ENCODE data around the gene CRYBG3. TPM values are rescaled to one million over a fixed set of nuclear protein-coding genes. Genes with fewer than 3 reads are reported as not detected.

The CRYBG3 gene
- total RNA-seq, 3 donors from 2014 or later, result 13.6 to 71.6 (median 14.5) TPM

GRCh38 chr3:97991293-97991682 lies 169.5 kb downstream of the CRYBG3 start:
- Histone ChIP-seq H3K9me3 (no peaks in the 10 kb centered on the region), H3K36me3 (ENCODE audit: low read depth) (no peaks in the 10 kb centered on the region), H3K4me3 (no peak overlapping the region), H3K4me1 (ENCODE audit: low read depth) (no peaks in the 10 kb centered on the region)
- DNase-seq (no peak), ATAC-seq (peak; percentile 41)
- TF ChIP-seq CTCF (IDR thresholded peaks at IDR 0.05), result no peak
- intact Hi-C loops (cut with DNase I, micrococcal nuclease), result no loop called here

- intact Hi-C loops (cut with DNase I, micrococcal nuclease), result no loop called here
- H3K9me3 ChIP-seq, result no peaks in the 10 kb centered on the region
- no peaks in the 10 kb centered on the region for H3K4me1 ChIP-seq (ENCODE audit: low read depth)
- DNase-seq (no peak), ATAC-seq (no peak)
- TF ChIP-seq CTCF (IDR thresholded peaks at IDR 0.05), result no peak
- no peak overlapping the region for H3K4me3 ChIP-seq
- no peaks in the 10 kb centered on the region for H3K36me3 ChIP-seq (ENCODE audit: low read depth)
These were observed 170.8 kb downstream of the CRYBG3 start for GRCh38 chr3:97992547-97993173.

- H3K9me3 ChIP-seq, result no peaks in the 10 kb centered on the region
- no peak overlapping the region for H3K4me3 ChIP-seq
- ATAC-seq (no peak), DNase-seq (no peak)
- TF ChIP-seq CTCF (IDR thresholded peaks at IDR 0.05), result no peak
- no peaks in the 10 kb centered on the region for H3K36me3 ChIP-seq (ENCODE audit: low read depth)
- H3K4me1 ChIP-seq (ENCODE audit: low read depth), result no peaks in the 10 kb centered on the region
- intact Hi-C loops (cut with DNase I, micrococcal nuclease), result no loop called here
These were observed 171.7 kb downstream of the CRYBG3 start for GRCh38 chr3:97993526-97993925.

- ATAC-seq, result no peak
- no peak for DNase-seq
- H3K36me3 ChIP-seq (ENCODE audit: low read depth), result no peaks in the 10 kb centered on the region
- H3K4me3 ChIP-seq, result no peak overlapping the region
- TF ChIP-seq CTCF (IDR thresholded peaks at IDR 0.05), result no peak
- intact Hi-C loops (cut with DNase I, micrococcal nuclease), result no loop called here
- H3K4me1 ChIP-seq (ENCODE audit: low read depth), result no peaks in the 10 kb centered on the region
- no peaks in the 10 kb centered on the region for H3K9me3 ChIP-seq
These were observed 172.6 kb downstream of the CRYBG3 start for GRCh38 chr3:97994328-97994945.

Other genes starting within 250 kb of the CRYBG3 start
- 1 to 10 TPM; 2.2 to 6.5 (median 3.7) TPM for gene ARL6, start 57.3 kb upstream of the CRYBG3 start, total RNA-seq
- gene RIOX2, start 150.4 kb downstream of the CRYBG3 start, total RNA-seq, result 10 to 100 TPM; 13.5 to 20.8 (median 20.7) TPM
- not detected for gene GABRR3, start 213.3 kb downstream of the CRYBG3 start, total RNA-seq